Measurements from ENCODE around the gene LRRC47. TPM values are rescaled to one million over a fixed set of nuclear protein-coding genes. Genes with fewer than 3 reads are reported as not detected.

The LRRC47 gene
- total and polyA plus RNA-seq, 4 experiments from 2014 or later: 19.0 to 58.0 (median 47.1) TPM

DNA sequence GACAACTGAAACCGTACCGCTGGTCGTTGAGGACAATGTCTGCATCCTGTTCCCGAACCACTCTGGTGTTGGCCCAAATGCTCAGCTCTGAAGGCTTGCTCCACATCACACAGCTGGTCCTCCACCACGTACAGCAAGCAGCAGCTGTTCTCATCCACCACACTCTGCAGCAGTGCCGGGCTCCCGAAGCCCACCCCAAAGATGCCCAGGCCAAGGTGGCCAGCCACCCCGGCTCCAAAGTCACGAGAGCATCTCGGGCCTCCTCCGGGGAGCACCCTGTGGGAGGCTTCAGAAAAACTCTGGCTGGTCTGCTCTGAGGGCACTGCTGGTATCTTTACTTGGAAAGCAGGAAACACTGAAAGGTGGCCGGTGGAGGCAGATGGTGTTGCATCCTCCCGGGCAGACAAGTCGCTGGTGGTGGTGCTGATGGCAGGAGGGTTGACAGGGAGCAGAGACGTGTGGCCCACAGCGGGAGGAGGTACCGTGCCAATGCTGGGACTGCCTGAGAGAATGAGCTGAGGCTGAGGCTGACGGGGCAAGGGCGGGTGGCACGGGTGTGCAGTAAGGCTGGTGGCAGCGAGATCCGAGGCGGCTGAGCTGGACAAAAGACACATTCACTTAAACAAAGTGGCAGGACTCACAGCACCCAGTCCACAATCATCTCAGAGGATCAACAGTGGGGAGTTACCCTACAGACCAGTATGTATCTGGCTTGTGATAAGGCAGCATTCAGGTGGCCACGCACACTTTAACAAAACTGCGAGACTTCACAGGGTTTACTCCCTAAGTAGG is 50.5 kb downstream of the LRRC47 start:
- Histone ChIP-seq H3K27ac (ENCODE audit: low read depth, low read length) (no peak overlapping the region), H3K36me3 (ENCODE audit: insufficient read depth, low read length) (peaks cover 6% of the 10 kb centered on the region)
- intact Hi-C loops (cut with micrococcal nuclease): no loop called here

DNA sequence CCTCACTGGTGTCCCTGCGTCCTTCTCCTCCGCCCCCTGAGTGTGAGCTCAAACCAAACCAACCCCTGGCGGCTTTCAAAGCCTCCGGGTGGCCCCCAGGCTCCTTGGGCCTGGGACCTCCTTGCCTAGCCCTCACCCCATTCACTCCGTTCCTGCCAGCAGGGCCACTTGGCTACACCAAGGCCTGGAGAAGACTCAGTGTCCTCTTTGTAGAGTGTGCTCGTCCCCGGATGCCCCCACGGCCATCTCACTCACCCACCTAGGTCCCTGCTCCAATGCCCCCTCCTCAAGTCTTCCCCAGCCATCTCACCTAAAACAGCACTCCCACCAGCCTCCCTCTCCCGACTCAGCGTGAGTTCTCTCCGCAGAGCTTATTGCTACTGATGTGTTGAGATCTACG is 51.2 kb downstream of the LRRC47 start:
- Mint-ChIP-seq H3K27ac (peak overlapping the region in 5 of 7 donors; percentile 8 to 77 (median 55)), H3K4me1 (peaks cover 21 to 41% (median 33%) of the 10 kb centered on the region in 4 donors), H3K4me3 (peak overlapping the region in 3 of 8 donors; percentile 57 to 81 (median 80)), H3K9me3 (no peaks in the 10 kb centered on the region), H3K27me3 (no peaks in the 10 kb centered on the region), H3K36me3 (peaks cover 12 to 29% of the 10 kb centered on the region in 2 donors)
- Histone ChIP-seq H3K9me3 (ENCODE audit: control insufficient read depth in 1 of 2, low read length in 2 of 2) (no peaks in the 10 kb centered on the region), H3K4me3 (ENCODE audit: low read length in 2 of 2) (no peak overlapping the region), H3K4me1 (ENCODE audit: insufficient read depth, low read length) (peaks cover 17% of the 10 kb centered on the region), H3K36me3 (ENCODE audit: insufficient read depth, low read length) (peaks cover 6% of the 10 kb centered on the region), H3K27me3 (ENCODE audit: insufficient read depth, low read length) (no peaks in the 10 kb centered on the region), H3K27ac (ENCODE audit: low read depth, low read length) (no peak overlapping the region)
- DNase-seq: no peak
- ChIA-PET CTCF (ENCODE audit: partially characterized antibody) (no interaction called here), POLR2A (ENCODE audit: partially characterized antibody) (no interaction called here)
- intact Hi-C loops (cut with micrococcal nuclease): no loop called here

More for the DNA sequence above, 50.5 kb downstream of the LRRC47 start:
- peaks cover 17% of the 10 kb centered on the region for H3K4me1 ChIP-seq (ENCODE audit: insufficient read depth, low read length)
- Mint-ChIP-seq H3K27me3 (no peaks in the 10 kb centered on the region), H3K36me3 (peaks cover 12 to 27% of the 10 kb centered on the region in 2 donors), H3K27ac (peak overlapping the region; percentile 12 to 91 (median 84)), H3K4me3 (peak overlapping the region; percentile 76 to 86 (median 80)), H3K4me1 (peaks cover 21 to 41% (median 33%) of the 10 kb centered on the region in 4 donors), H3K9me3 (no peaks in the 10 kb centered on the region)
- CTCF ChIA-PET (ENCODE audit: partially characterized antibody): no interaction called here
- no peaks in the 10 kb centered on the region for H3K9me3 ChIP-seq (ENCODE audit: control insufficient read depth in 1 of 2, low read length in 2 of 2)
- peak in 1 of 5 donors; percentile 5 for DNase-seq
- POLR2A ChIA-PET (ENCODE audit: partially characterized antibody): no interaction called here
- no peak overlapping the region for H3K4me3 ChIP-seq (ENCODE audit: low read length in 2 of 2)
- no peaks in the 10 kb centered on the region for H3K27me3 ChIP-seq (ENCODE audit: insufficient read depth, low read length)

- Histone ChIP-seq H3K27me3 (ENCODE audit: insufficient read depth, low read length) (no peaks in the 10 kb centered on the region), H3K27ac (ENCODE audit: low read depth, low read length) (no peak overlapping the region), H3K4me1 (ENCODE audit: insufficient read depth, low read length) (peaks cover 17% of the 10 kb centered on the region), H3K4me3 (ENCODE audit: low read length in 2 of 2) (no peak overlapping the region), H3K36me3 (ENCODE audit: insufficient read depth, low read length) (peaks cover 6% of the 10 kb centered on the region), H3K9me3 (ENCODE audit: control insufficient read depth in 1 of 2, low read length in 2 of 2) (no peaks in the 10 kb centered on the region)
- intact Hi-C loops (cut with micrococcal nuclease): no loop called here
- Mint-ChIP-seq H3K27me3 (no peaks in the 10 kb centered on the region), H3K36me3 (peaks cover 12 to 29% of the 10 kb centered on the region in 2 donors), H3K4me1 (peaks cover 21 to 41% (median 33%) of the 10 kb centered on the region in 4 donors), H3K27ac (peak overlapping the region in 1 of 7 donors; percentile 77), H3K4me3 (peak overlapping the region in 1 of 8 donors; percentile 25), H3K9me3 (no peaks in the 10 kb centered on the region)
- CTCF ChIA-PET (ENCODE audit: partially characterized antibody): no interaction called here
- DNase-seq: no peak
- POLR2A ChIA-PET (ENCODE audit: partially characterized antibody): no interaction called here
Measured at GRCh38 chr1:3744646-3745045, 51.7 kb downstream of the LRRC47 start.

- Histone ChIP-seq H3K27me3 (ENCODE audit: insufficient read depth, low read length) (no peaks in the 10 kb centered on the region), H3K4me3 (ENCODE audit: low read length in 2 of 2) (no peak overlapping the region), H3K9me3 (ENCODE audit: control insufficient read depth in 1 of 2, low read length in 2 of 2) (no peaks in the 10 kb centered on the region), H3K36me3 (ENCODE audit: insufficient read depth, low read length) (peaks cover 6% of the 10 kb centered on the region), H3K27ac (ENCODE audit: low read depth, low read length) (no peak overlapping the region), H3K4me1 (ENCODE audit: insufficient read depth, low read length) (peaks cover 17% of the 10 kb centered on the region)
- H3K4me1 Mint-ChIP-seq: peaks cover 21 to 38% (median 33%) of the 10 kb centered on the region in 4 donors
- no peak for DNase-seq
- H3K4me3 Mint-ChIP-seq: no peak overlapping the region
- H3K27ac Mint-ChIP-seq: peak overlapping the region in 2 of 7 donors; percentile 41 to 61
- no peaks in the 10 kb centered on the region for H3K9me3 Mint-ChIP-seq
- intact Hi-C loops (cut with micrococcal nuclease): no loop called here
- ChIA-PET POLR2A (ENCODE audit: partially characterized antibody) (no interaction called here), CTCF (ENCODE audit: partially characterized antibody) (no interaction called here)
- peaks cover 12 to 29% of the 10 kb centered on the region in 2 donors for H3K36me3 Mint-ChIP-seq
- no peaks in the 10 kb centered on the region for H3K27me3 Mint-ChIP-seq
Measured at GRCh38 chr1:3743826-3744225, 52.5 kb downstream of the LRRC47 start.

DNA sequence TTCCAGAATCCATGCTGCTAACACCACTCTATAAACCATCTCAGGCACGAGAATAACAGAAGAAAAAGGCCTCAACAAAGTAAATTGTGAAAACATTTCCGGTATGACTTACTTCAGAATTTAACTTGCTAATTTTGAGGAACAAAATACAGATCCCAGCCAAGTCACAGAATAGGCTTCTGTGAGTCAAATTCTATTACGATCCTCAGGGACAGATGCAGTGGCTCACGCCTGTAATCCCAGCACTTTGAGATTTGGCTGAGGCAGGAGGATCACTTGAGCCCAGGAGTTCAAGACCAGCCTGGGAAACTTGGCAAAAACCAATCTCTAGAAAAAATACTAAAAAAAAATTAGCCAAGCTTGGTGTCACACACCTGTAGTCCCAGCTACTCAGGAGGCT is 52.9 kb downstream of the LRRC47 start:
- Histone ChIP-seq H3K27me3 (ENCODE audit: insufficient read depth, low read length) (no peaks in the 10 kb centered on the region), H3K9me3 (ENCODE audit: control insufficient read depth in 1 of 2, low read length in 2 of 2) (no peaks in the 10 kb centered on the region), H3K4me3 (ENCODE audit: low read length in 2 of 2) (no peak overlapping the region), H3K36me3 (ENCODE audit: insufficient read depth, low read length) (peaks cover 6% of the 10 kb centered on the region), H3K4me1 (ENCODE audit: insufficient read depth, low read length) (peaks cover 17% of the 10 kb centered on the region), H3K27ac (ENCODE audit: low read depth, low read length) (no peak overlapping the region)
- no peaks in the 10 kb centered on the region for H3K9me3 Mint-ChIP-seq
- H3K4me3 Mint-ChIP-seq: peak overlapping the region in 1 of 8 donors; percentile 20
- no peaks in the 10 kb centered on the region for H3K27me3 Mint-ChIP-seq
- ChIA-PET CTCF (ENCODE audit: partially characterized antibody) (no interaction called here), POLR2A (ENCODE audit: partially characterized antibody) (no interaction called here)
- intact Hi-C loops (cut with micrococcal nuclease): no loop called here
- H3K27ac Mint-ChIP-seq: no peak overlapping the region
- H3K4me1 Mint-ChIP-seq: peaks cover 21 to 36% (median 31%) of the 10 kb centered on the region in 4 donors
- DNase-seq: no peak
- H3K36me3 Mint-ChIP-seq: peaks cover 12 to 29% of the 10 kb centered on the region in 2 donors

DNA sequence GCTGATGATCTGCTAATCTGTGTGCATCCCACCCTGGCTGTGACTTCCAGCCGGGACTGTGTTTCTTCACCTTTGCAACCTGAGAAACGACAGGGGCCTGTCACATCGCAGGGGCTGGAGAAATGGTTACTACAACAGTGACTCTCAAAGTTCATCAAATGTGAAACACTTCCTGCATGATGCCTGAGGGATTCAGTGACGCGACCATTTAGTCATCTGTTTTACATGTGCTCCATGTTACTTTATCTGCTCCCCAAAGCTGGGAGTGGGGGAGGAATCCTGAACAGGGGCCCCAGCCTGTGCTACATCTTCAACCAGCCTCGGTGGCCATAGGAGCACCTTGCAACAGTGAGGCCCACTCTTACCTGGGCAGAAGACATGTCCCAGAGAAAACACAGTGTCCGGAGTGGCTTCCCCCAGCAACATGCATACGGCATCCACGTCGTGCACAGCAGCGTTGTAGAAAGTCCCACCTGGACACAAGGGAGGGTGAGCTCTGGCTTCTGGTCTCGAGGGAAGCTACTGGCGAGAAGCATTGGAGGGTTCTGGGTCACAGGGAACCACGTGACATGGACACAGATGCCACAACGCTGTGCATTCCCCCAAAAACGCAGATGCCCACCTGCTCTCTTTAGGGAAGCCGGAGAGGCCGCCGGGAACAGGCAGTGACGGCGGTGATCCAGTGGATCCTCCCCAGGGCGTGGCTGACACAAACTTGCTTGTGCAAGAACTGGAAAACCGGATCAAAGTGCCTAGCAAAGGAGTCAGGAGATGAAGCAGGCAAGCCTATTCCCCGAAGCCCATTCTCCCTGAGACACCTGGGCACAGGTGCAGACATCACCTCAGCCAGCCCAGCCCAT is 53.6 kb downstream of the LRRC47 start:
- CTCF ChIA-PET (ENCODE audit: partially characterized antibody): no interaction called here
- Mint-ChIP-seq H3K27ac (peak overlapping the region in 1 of 7 donors; percentile 6), H3K36me3 (peaks cover 12 to 29% of the 10 kb centered on the region in 2 donors)

More for the DNA sequence above, 53.6 kb downstream of the LRRC47 start:
- H3K27me3 ChIP-seq (ENCODE audit: insufficient read depth, low read length): no peaks in the 10 kb centered on the region
- H3K36me3 ChIP-seq (ENCODE audit: insufficient read depth, low read length): peaks cover 6% of the 10 kb centered on the region
- intact Hi-C loops (cut with micrococcal nuclease): no loop called here
- Mint-ChIP-seq H3K27me3 (no peaks in the 10 kb centered on the region), H3K9me3 (no peaks in the 10 kb centered on the region), H3K4me3 (peak overlapping the region in 2 of 8 donors; percentile 20 to 31), H3K4me1 (peaks cover 15 to 28% (median 23%) of the 10 kb centered on the region in 4 donors)
- no peak for DNase-seq
- H3K4me3 ChIP-seq (ENCODE audit: low read length in 2 of 2): no peak overlapping the region
- POLR2A ChIA-PET (ENCODE audit: partially characterized antibody): no interaction called here
- H3K27ac ChIP-seq (ENCODE audit: low read depth, low read length): no peak overlapping the region
- peaks cover 10% of the 10 kb centered on the region for H3K4me1 ChIP-seq (ENCODE audit: insufficient read depth, low read length)
- H3K9me3 ChIP-seq (ENCODE audit: control insufficient read depth in 1 of 2, low read length in 2 of 2): no peaks in the 10 kb centered on the region

All from CD4-positive, alpha-beta memory T cell (primary cell).